ENCODE results near the gene CCR5AS. TPM values are rescaled to one million over a fixed set of nuclear protein-coding genes. Genes with fewer than 3 reads are reported as not detected.

CCR5AS gene

DNA sequence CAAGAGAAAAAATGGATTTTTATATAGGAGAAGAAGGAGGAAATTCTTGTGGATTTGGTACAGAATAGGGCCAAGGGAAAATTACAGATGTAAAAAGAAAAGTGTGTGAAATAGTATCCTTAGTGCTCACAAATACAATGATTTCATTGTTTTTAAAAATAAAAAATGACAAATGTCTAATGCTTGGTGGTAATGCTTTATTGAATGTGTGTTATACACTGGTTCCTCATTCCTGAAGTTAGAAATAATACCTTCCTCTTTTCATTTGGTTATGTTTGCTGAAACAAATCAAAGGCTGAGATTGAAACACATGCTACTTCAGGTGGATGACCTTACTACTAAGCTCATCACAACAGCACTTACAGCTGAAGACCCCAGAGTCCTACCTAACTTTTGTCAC lies 90.7 kb downstream of the CCR5AS start:
- peak overlapping the region; percentile 90 to 95 (median 93) for H3K27ac Mint-ChIP-seq
- H3K4me3 ChIP-seq (replicated peaks in 1 of 3; ENCODE audit: low read depth in 2 of 3, low read length in 3 of 3), result peak overlapping the region in 1 of 3 experiments; percentile 34
- H3K36me3 ChIP-seq (replicated peaks in 1 of 2; ENCODE audit: control insufficient read depth in 1 of 2, insufficient read depth in 2 of 2, low read length in 2 of 2), result no peaks in the 10 kb centered on the region
- H3K4me3 Mint-ChIP-seq, result peak overlapping the region in 1 of 2 donors; percentile 4
- no peak overlapping the region for H2AFZ ChIP-seq (ENCODE audit: insufficient read depth, low read depth, low read length, poor library complexity, severe bottlenecking)
- H3K27me3 ChIP-seq (ENCODE audit: control insufficient read depth in 2 of 2, insufficient read depth in 2 of 2, low read length in 2 of 2), result no peaks in the 10 kb centered on the region
- peak in 2 of 3 donors; percentile 38 to 71 for DNase-seq
- peaks cover 82% of the 10 kb centered on the region for H3K4me1 Mint-ChIP-seq
- H3K9me3 ChIP-seq (replicated peaks in 1 of 2; ENCODE audit: control insufficient read depth in 1 of 2, insufficient read depth in 1 of 2, low read length in 2 of 2), result no peaks in the 10 kb centered on the region
- no peaks in the 10 kb centered on the region for H4K20me1 ChIP-seq (ENCODE audit: insufficient read depth, low read length)
- TF ChIP-seq, protein P1, sequence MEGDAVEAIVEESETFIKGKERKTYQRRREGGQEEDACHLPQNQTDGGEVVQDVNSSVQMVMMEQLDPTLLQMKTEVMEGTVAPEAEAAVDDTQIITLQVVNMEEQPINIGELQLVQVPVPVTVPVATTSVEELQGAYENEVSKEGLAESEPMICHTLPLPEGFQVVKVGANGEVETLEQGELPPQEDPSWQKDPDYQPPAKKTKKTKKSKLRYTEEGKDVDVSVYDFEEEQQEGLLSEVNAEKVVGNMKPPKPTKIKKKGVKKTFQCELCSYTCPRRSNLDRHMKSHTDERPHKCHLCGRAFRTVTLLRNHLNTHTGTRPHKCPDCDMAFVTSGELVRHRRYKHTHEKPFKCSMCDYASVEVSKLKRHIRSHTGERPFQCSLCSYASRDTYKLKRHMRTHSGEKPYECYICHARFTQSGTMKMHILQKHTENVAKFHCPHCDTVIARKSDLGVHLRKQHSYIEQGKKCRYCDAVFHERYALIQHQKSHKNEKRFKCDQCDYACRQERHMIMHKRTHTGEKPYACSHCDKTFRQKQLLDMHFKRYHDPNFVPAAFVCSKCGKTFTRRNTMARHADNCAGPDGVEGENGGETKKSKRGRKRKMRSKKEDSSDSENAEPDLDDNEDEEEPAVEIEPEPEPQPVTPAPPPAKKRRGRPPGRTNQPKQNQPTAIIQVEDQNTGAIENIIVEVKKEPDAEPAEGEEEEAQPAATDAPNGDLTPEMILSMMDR (IDR thresholded peaks at IDR 0.05), result no peak
- no peaks in the 10 kb centered on the region for H3K9me3 Mint-ChIP-seq
- H3K27ac ChIP-seq (ENCODE audit: low read depth in 1 of 2, low read length in 2 of 2), result peak overlapping the region; percentile 42 to 89
- no peaks in the 10 kb centered on the region for H3K79me2 ChIP-seq (ENCODE audit: insufficient read depth, low read length)
- intact Hi-C loops (cut with micrococcal nuclease), result loop anchor here in 1 of 2 donors (10.0 kb wide), 1 partner anchor 91 kb away; no protein-coding TSS in a partner anchor
- H3K4me1 ChIP-seq (ENCODE audit: control insufficient read depth in 1 of 2, insufficient read depth in 2 of 2, low read length in 2 of 2), result peaks cover 89 to 100% of the 10 kb centered on the region in 2 donors
- peak overlapping the region; percentile 28 for H3K4me2 ChIP-seq (replicated peaks; ENCODE audit: extremely low read depth, low read length, poor library complexity, severe bottlenecking)
- no peak overlapping the region for H3K9ac ChIP-seq (ENCODE audit: insufficient read depth, low read length, poor library complexity, severe bottlenecking)
- H3K36me3 Mint-ChIP-seq, result no peaks in the 10 kb centered on the region
- no peaks in the 10 kb centered on the region for H3K27me3 Mint-ChIP-seq (ENCODE audit: low read depth in 3 of 3)

DNA sequence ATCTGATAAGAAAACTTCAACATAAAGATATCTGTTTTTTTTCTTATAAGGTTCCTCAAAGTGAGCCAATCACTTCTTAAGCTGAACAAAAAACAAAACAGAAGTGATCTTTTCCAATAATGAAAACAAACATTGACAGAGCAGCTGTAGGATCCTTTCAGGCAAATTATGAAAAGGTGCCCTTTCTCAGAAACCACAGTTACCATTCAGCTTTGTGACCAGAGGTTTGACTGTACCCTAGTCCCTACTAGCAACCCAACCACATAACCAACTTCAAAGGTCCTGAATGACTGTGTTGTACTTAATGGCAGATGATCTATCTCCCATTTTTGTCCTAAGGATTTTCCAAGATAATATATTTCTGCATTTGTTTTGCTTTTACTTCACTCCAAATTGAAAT lies 92.3 kb downstream of the CCR5AS start:
- Mint-ChIP-seq H3K4me3 (no peak overlapping the region), H3K36me3 (peaks cover 0 to 1% of the 10 kb centered on the region in 2 donors), H3K27ac (peak overlapping the region in 4 of 7 donors; percentile 8 to 94 (median 60)), H3K9me3 (no peaks in the 10 kb centered on the region), H3K27me3 (ENCODE audit: low read depth in 3 of 3) (no peaks in the 10 kb centered on the region), H3K4me1 (peaks cover 83% of the 10 kb centered on the region)
- H3K4me1 ChIP-seq (ENCODE audit: control insufficient read depth in 1 of 2, insufficient read depth in 2 of 2, low read length in 2 of 2), result peaks cover 86 to 97% of the 10 kb centered on the region in 2 donors
- no peak overlapping the region for H3K4me2 ChIP-seq (replicated peaks; ENCODE audit: extremely low read depth, low read length, poor library complexity, severe bottlenecking)
- no peak overlapping the region for H3K9ac ChIP-seq (ENCODE audit: insufficient read depth, low read length, poor library complexity, severe bottlenecking)
- TF ChIP-seq, protein P1 (IDR thresholded peaks at IDR 0.05), result no peak
- no peaks in the 10 kb centered on the region for H4K20me1 ChIP-seq (ENCODE audit: insufficient read depth, low read length)
- intact Hi-C loops (cut with micrococcal nuclease), result loop anchor here (5.0 to 10.0 kb wide), 2 partner anchors 48 to 90 kb away; no protein-coding TSS in a partner anchor
- H3K27ac ChIP-seq (ENCODE audit: low read depth in 1 of 2, low read length in 2 of 2), result peak overlapping the region in 1 of 2 donors; percentile 89
- no peaks in the 10 kb centered on the region for H3K9me3 ChIP-seq (replicated peaks in 1 of 2; ENCODE audit: control insufficient read depth in 1 of 2, insufficient read depth in 1 of 2, low read length in 2 of 2)
- no peak overlapping the region for H3K4me3 ChIP-seq (replicated peaks in 1 of 3; ENCODE audit: low read depth in 2 of 3, low read length in 3 of 3)
- no peak for DNase-seq
- no peaks in the 10 kb centered on the region for H3K79me2 ChIP-seq (ENCODE audit: insufficient read depth, low read length)
- H2AFZ ChIP-seq (ENCODE audit: insufficient read depth, low read depth, low read length, poor library complexity, severe bottlenecking), result no peak overlapping the region
- no peaks in the 10 kb centered on the region for H3K27me3 ChIP-seq (ENCODE audit: control insufficient read depth in 2 of 2, insufficient read depth in 2 of 2, low read length in 2 of 2)
- no peaks in the 10 kb centered on the region for H3K36me3 ChIP-seq (replicated peaks in 1 of 2; ENCODE audit: control insufficient read depth in 1 of 2, insufficient read depth in 2 of 2, low read length in 2 of 2)

Other genes with a start within 250 kb of the CCR5AS start
- gene CCR1, start 198.8 kb downstream of the CCR5AS start, polyA plus RNA-seq, result 100 to 1,000 TPM in 2 of 3 donors, 10 to 100 TPM in 1; 56.7 to 304 (median 233) TPM
- gene CCR3, start 164.6 kb downstream of the CCR5AS start, polyA plus RNA-seq, result under 1 TPM; 0.38 to 0.74 (median 0.44) TPM
- 100 to 1,000 TPM in 2 of 3 donors, 10 to 100 TPM in 1; 20.5 to 181 (median 145) TPM for gene CCR2, start 53.0 kb downstream of the CCR5AS start, polyA plus RNA-seq
- gene CCR5, start 36.1 kb downstream of the CCR5AS start, polyA plus RNA-seq, result 1 to 10 TPM; 1.2 to 3.6 (median 3.1) TPM
- gene CCRL2, start 193 bp upstream of the CCR5AS start, polyA plus RNA-seq, result 10 to 100 TPM; 10.2 to 15.3 (median 11.7) TPM
- gene LTF, start 57.8 kb upstream of the CCR5AS start, polyA plus RNA-seq, result not detected
- not detected for gene RTP3, start 90.9 kb upstream of the CCR5AS start, polyA plus RNA-seq
- gene LRRC2, start 159.2 kb upstream of the CCR5AS start, polyA plus RNA-seq, result not detected
- not detected for gene FAM240A, start 205.5 kb upstream of the CCR5AS start, polyA plus RNA-seq

All from CD14-positive monocyte (primary cell).